ENCODE data around the gene OLA1.

OLA1 gene

GRCh38 chr2:174063492-174064092, 184.7 kb downstream of the OLA1 start:
- no peak for TF ChIP-seq CTCF (IDR thresholded peaks at IDR 0.05)

- TF ChIP-seq CTCF (IDR thresholded peaks at IDR 0.05): no peak
Observed at GRCh38 chr2:174062934-174063333, 185.4 kb downstream of the OLA1 start.

- no peak for TF ChIP-seq CTCF (IDR thresholded peaks at IDR 0.05)
Observed at GRCh38 chr2:174059884-174060244, 188.5 kb downstream of the OLA1 start.

- no peak for TF ChIP-seq CTCF (IDR thresholded peaks at IDR 0.05)
Observed at GRCh38 chr2:174059178-174059883, 189.0 kb downstream of the OLA1 start.

- TF ChIP-seq CTCF (IDR thresholded peaks at IDR 0.05): no peak
Observed at GRCh38 chr2:174058456-174058855, 189.9 kb downstream of the OLA1 start.

- no peak for TF ChIP-seq CTCF (IDR thresholded peaks at IDR 0.05)
Observed at GRCh38 chr2:174058026-174058425, 190.3 kb downstream of the OLA1 start.

GRCh38 chr2:174054926-174055325, 193.4 kb downstream of the OLA1 start:
- TF ChIP-seq CTCF (IDR thresholded peaks at IDR 0.05): no peak
